A375 (cell line): ENCODE measurements around the gene RAX2. TPM values are rescaled to one million over a fixed set of nuclear protein-coding genes. Genes with fewer than 3 reads are reported as not detected.

ENCODE experiments used
- small RNA-seq: library from RNA; depleted of rRNA; stranded (forward); fragments of <200 nt; gene quantifications from one replicate; pipeline ENCODE3, GENCODE V24; 2014
- total RNA-seq: library from RNA; depleted of rRNA; stranded (reverse); fragments of >200 nt; shearing (Covaris generic); gene quantifications from 2 replicates; pipeline ENCODE4 v1.2.3, GENCODE V29; 2014; rRNA removed

RAX2 gene
- not detected in 2 replicates for total RNA-seq

GRCh38 chr19:3771906-3772455 is at the start of gene RAX2:
Gene RAX2, minus strand, starts transcription at chr19:3772228. Its CDS starts 486 bp downstream, at chr19:3771742.

GRCh38 chr19:3785938-3786824 is 14.2 kb upstream of the RAX2 start, which contains the start of gene MATK:
Gene MATK, minus strand, starts transcription at chr19:3786381. Its CDS starts 1,246 bp downstream, at chr19:3785135.

DNA sequence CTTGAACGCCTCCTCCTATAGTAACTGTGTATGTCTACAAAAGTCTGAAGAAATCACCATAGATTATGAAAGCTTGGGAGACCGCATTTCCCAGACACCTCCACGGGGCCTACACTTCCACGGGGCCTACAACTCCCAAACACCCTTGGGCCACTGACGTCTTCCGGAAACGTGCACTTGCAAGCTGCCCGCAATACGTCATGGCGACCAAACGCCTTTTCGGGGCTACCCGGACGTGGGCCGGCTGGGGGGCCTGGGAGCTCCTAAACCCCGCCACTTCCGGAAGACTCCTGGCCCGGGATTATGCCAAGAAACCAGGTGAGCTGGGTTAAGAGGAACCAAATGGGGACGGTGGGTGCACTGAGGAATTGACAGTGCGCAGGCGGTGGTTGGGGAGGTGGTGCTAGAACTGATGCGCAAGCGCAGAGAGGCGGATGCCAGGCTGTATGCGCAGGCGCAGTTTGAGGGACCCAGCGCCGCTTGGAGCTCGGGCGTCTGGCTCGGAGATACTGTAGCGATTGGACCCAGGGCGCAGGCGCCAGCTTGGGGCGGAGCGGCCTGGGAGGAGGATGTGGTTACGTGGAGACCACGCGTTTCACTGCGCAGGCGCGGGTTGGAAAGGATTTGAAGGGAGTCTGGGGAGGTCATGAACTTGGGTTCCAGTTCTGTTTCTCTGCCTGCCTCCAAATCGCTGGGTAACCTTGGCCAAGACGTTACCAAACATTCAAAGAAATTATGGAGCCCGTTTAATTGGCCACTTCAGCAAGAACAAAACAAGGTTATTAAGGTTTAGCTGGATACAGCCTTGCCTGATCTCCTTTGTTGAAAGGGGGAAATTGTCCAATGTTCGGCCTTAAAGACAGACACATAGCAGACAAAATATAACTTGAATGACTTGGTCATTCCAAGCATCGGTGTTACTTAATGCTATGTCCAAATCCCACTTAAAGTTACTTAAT is 9.2 kb downstream of the RAX2 start, which contains the start of gene MRPL54:
Gene MRPL54, plus strand, starts transcription at position 182 of the 959 bp plus-strand sequence. Its CDS starts 19 bp downstream, at position 201.

DNA sequence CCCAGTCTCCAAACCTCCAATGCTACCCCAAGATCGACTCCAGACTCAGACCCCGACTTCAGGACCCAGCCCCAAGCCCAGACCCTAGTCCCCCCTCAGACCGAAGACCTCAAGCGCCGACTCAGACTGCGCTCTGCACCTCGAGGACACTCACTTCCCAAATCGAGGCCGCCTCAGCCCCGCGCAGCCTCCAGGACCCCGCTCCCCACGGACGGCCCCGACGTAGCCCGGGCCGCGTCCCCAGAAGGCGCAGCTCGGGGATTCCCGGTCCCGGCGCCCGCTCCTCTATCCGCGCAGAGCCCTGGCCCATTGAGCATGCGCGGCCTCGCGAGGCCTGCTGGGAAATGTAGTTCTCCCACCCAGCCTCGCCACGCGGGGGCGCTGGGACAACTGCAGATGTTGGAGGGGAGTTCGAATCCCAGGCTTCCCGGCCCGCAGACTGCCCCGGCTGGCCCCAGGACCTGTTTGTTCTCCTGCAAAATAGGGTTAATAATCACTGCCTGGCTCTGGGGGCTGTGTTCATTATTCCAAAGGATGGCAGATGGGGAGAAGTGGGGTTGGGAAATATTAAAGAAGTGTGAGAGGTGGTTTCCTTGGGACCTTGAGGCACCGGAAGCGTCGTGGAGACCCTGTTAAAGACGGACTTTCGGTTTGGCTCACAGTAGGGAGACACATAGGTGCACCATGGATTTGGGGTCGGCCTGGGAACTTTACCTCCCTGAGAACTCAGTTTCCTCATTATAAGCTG is 10.5 kb downstream of the RAX2 start, which contains the start of gene APBA3:
Gene APBA3, minus strand, starts transcription at position 311 of the 748 bp plus-strand sequence. CDS start 1,428 bp downstream, outside the sequence.

Small RNA genes lying within 50 kb of the gene (small RNA-seq; reads per million reads assigned to genes)
- not detected for gene AC005777.1

Other genes starting within 250 kb of the RAX2 start
- not detected in 2 replicates for gene TEKTIP1, start 233.1 kb downstream of the RAX2 start, total RNA-seq
- 346 and 438 TPM in 2 replicates for gene MFSD12, start 214.6 kb downstream of the RAX2 start, total RNA-seq
- gene HMG20B, start 199.3 kb downstream of the RAX2 start, total RNA-seq = 260 and 301 TPM in 2 replicates
- not detected in 2 replicates for gene GIPC3, start 186.8 kb downstream of the RAX2 start, total RNA-seq
- 0.32 and 0.87 TPM in 2 replicates for gene TBXA2R, start 165.4 kb downstream of the RAX2 start, total RNA-seq
- 26.7 and 39.1 TPM in 2 replicates for gene CACTIN, start 145.4 kb downstream of the RAX2 start, total RNA-seq
- gene PIP5K1C, start 71.8 kb downstream of the RAX2 start, total RNA-seq = 9.5 and 11.2 TPM in 2 replicates
- gene TJP3, start 63.8 kb downstream of the RAX2 start, total RNA-seq = 0.03 TPM in 1 of 2 replicates, not detected in the other
- 16.6 and 26.4 TPM in 2 replicates for gene APBA3, start 10.5 kb downstream of the RAX2 start, total RNA-seq
- 135 and 152 TPM in 2 replicates for gene MRPL54, start 9.5 kb downstream of the RAX2 start, total RNA-seq
- gene MATK, start 14.2 kb upstream of the RAX2 start, total RNA-seq = not detected in 2 replicates
- not detected in 2 replicates for gene ZFR2, start 96.8 kb upstream of the RAX2 start, total RNA-seq
- gene ATCAY, start 108.5 kb upstream of the RAX2 start, total RNA-seq = not detected in 2 replicates
- gene NMRK2, start 160.8 kb upstream of the RAX2 start, total RNA-seq = not detected in 2 replicates
- 124 and 126 TPM in 2 replicates for gene DAPK3, start 198.9 kb upstream of the RAX2 start, total RNA-seq
- 2,078 and 2,088 TPM in 2 replicates for gene EEF2, start 213.2 kb upstream of the RAX2 start, total RNA-seq
- 17.6 and 22.6 TPM in 2 replicates for gene PIAS4, start 235.5 kb upstream of the RAX2 start, total RNA-seq